ENCODE measurements around the gene ANKRD12.

ANKRD12 gene

DNA sequence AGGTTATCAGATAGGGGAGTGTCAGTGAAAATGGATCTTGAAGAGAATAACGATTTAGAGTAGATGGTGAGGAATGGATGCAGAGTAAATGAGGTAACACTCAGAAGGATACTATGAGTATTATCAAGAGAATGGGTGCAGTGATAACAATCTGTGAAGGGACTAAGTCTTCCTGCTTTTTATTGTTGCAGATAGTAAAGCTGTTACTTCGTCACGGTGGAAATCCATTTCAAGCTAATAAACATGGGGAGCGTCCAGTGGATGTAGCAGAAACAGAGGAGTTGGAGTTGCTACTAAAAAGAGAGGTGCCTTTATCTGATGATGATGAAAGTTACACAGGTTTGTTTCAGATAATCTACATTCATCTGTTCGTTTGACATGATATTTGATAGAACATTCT lies 85.1 kb downstream of the ANKRD12 start:
- no peaks in the 10 kb centered on the region; the same call in 1 of the 2 replicates for H3F3A ChIP-seq (ENCODE audit: insufficient read depth)
- peaks cover 26% of the 10 kb centered on the region; the same call in 1 of the 2 replicates for H3K36me3 ChIP-seq (ENCODE audit: low read length)
- H3K9me3 ChIP-seq (ENCODE audit: insufficient read depth, low read length) = no peaks in the 10 kb centered on the region
- no peaks in the 10 kb centered on the region for H4K20me1 ChIP-seq (ENCODE audit: low read depth, low read length)
- no peak overlapping the region for H2AFZ ChIP-seq (ENCODE audit: low read depth, low read length, severe bottlenecking)
- no peak overlapping the region for H3K27ac ChIP-seq (ENCODE audit: low read depth, low read length)
- TF ChIP-seq EZH2phosphoT487 (conservative IDR thresholded peaks at IDR 0.05; ENCODE audit: low read length) = no peak
- no peak for TF ChIP-seq CTCF (IDR thresholded peaks at IDR 0.05; ENCODE audit: insufficient read depth, low read length, poor library complexity, severe bottlenecking)
- no peaks in the 10 kb centered on the region for H3K9me2 ChIP-seq (replicated peaks; ENCODE audit: insufficient read depth, low read length)
- no peak overlapping the region for H3K4me3 ChIP-seq (ENCODE audit: insufficient read depth, low read length, poor library complexity, severe bottlenecking)
- no peaks in the 10 kb centered on the region for H3K79me2 ChIP-seq (ENCODE audit: insufficient read depth, low read length)
- H3K4me2 ChIP-seq (ENCODE audit: low read depth, low read length, poor library complexity, severe bottlenecking) = no peak overlapping the region
- no peak overlapping the region for H3K9ac ChIP-seq (ENCODE audit: low read length)
- H3K27me3 ChIP-seq (ENCODE audit: low read length) = no peaks in the 10 kb centered on the region

DNA sequence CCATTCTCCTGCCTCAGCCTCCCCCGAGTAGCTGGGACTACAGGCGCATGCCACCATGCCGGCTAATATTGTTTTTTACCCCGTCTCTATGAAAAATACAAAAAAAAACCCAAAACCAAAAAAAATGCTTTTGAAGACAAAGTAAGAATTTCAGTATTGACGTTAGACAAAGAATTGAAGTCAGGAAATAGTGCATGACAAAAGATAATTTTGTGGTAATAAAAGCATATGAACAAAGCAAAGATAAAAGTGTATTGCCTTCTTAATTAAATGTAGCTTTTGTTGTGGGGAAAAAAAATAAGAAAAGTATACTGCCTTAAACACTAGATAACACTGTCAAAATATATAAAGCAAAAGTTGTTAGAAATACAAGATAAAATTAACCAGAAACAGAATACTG lies 86.8 kb downstream of the ANKRD12 start:
- no peaks in the 10 kb centered on the region for H3K9me2 ChIP-seq (replicated peaks; ENCODE audit: insufficient read depth, low read length)
- H3K9ac ChIP-seq (ENCODE audit: low read length) = no peak overlapping the region
- no peaks in the 10 kb centered on the region for H3K27me3 ChIP-seq (ENCODE audit: low read length)
- H2AFZ ChIP-seq (ENCODE audit: low read depth, low read length, severe bottlenecking) = no peak overlapping the region
- TF ChIP-seq CTCF (IDR thresholded peaks at IDR 0.05; ENCODE audit: insufficient read depth, low read length, poor library complexity, severe bottlenecking) (no peak), EZH2phosphoT487 (conservative IDR thresholded peaks at IDR 0.05; ENCODE audit: low read length) (no peak)
- H3F3A ChIP-seq (ENCODE audit: insufficient read depth) = no peaks in the 10 kb centered on the region; the same call in 1 of the 2 replicates
- H3K4me2 ChIP-seq (ENCODE audit: low read depth, low read length, poor library complexity, severe bottlenecking) = no peak overlapping the region
- H3K79me2 ChIP-seq (ENCODE audit: insufficient read depth, low read length) = no peaks in the 10 kb centered on the region
- no peak overlapping the region for H3K4me3 ChIP-seq (ENCODE audit: insufficient read depth, low read length, poor library complexity, severe bottlenecking)
- no peak overlapping the region for H3K27ac ChIP-seq (ENCODE audit: low read depth, low read length)
- H4K20me1 ChIP-seq (ENCODE audit: low read depth, low read length) = no peaks in the 10 kb centered on the region
- no peaks in the 10 kb centered on the region for H3K9me3 ChIP-seq (ENCODE audit: insufficient read depth, low read length)
- H3K36me3 ChIP-seq (ENCODE audit: low read length) = peaks cover 16% of the 10 kb centered on the region; the same call in 1 of the 2 replicates

DNA sequence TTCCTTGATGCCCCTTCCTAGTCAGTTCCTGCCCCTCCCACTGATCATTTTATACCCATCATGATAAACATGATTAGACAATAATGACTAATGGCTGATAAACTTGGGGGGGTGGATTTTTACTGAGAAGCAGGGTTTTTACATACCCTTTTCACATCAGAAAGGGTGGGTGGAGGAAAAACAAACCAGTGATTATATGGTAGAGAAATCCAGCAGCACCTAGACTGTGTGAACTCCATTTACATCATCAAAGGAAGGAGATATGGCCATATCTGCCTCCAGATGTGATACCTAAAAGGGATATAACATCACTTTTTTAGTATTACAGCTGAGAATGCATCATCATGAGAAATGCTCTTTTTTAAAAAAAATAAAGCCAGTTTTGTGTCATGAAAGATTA lies 89.9 kb downstream of the ANKRD12 start:
- Histone ChIP-seq H3K27ac (ENCODE audit: low read depth, low read length) (no peak overlapping the region), H3F3A (ENCODE audit: insufficient read depth) (no peaks in the 10 kb centered on the region; the same call in 1 of the 2 replicates), H3K27me3 (ENCODE audit: low read length) (no peaks in the 10 kb centered on the region), H3K79me2 (ENCODE audit: insufficient read depth, low read length) (no peaks in the 10 kb centered on the region; the same call in 1 of the 2 replicates), H4K20me1 (ENCODE audit: low read depth, low read length) (no peaks in the 10 kb centered on the region), H3K36me3 (ENCODE audit: low read length) (peaks cover 20% of the 10 kb centered on the region; the same call in 1 of the 2 replicates), H3K9me3 (ENCODE audit: insufficient read depth, low read length) (no peaks in the 10 kb centered on the region), H3K9me2 (replicated peaks; ENCODE audit: insufficient read depth, low read length) (no peaks in the 10 kb centered on the region), H2AFZ (ENCODE audit: low read depth, low read length, severe bottlenecking) (no peak overlapping the region), H3K4me2 (ENCODE audit: low read depth, low read length, poor library complexity, severe bottlenecking) (no peak overlapping the region), H3K9ac (ENCODE audit: low read length) (no peak overlapping the region), H3K4me3 (ENCODE audit: insufficient read depth, low read length, poor library complexity, severe bottlenecking) (no peak overlapping the region)
- TF ChIP-seq CTCF (IDR thresholded peaks at IDR 0.05; ENCODE audit: insufficient read depth, low read length, poor library complexity, severe bottlenecking) (no peak), EZH2phosphoT487 (conservative IDR thresholded peaks at IDR 0.05; ENCODE audit: low read length) (no peak)
